KMS-11 (cell line): ENCODE results near the gene KDM2B.

ENCODE experiments used
- H2AFZ ChIP-seq: fragments of 200-600 bp; sonication (generic); 2 replicates; pipeline ENCODE4 v1.6.1; 2016; ENCODE audit warnings: antibody characterized with exemption, mixed run types, low read depth
- H3K27ac ChIP-seq: fragments of 200-600 bp; sonication (generic); 2 replicates; pipeline ENCODE4 v1.6.1; 2016; ENCODE audit warnings: mild to moderate bottlenecking, mixed run types
- H3K27me3 ChIP-seq: fragments of 200-600 bp; sonication (generic); 2 replicates; pipeline ENCODE4 v1.6.1; 2017; ENCODE audit warnings: mild to moderate bottlenecking, low read depth, mixed run types, moderate library complexity; ENCODE audit not compliant: insufficient read depth
- H3K36me3 ChIP-seq: fragments of 200-600 bp; sonication (generic); 2 replicates; pipeline ENCODE4 v1.6.1; 2017; ENCODE audit warnings: mild to moderate bottlenecking, mixed run types; ENCODE audit not compliant: insufficient read depth
- H3K4me1 ChIP-seq: fragments of 200-600 bp; sonication (generic); 2 replicates; pipeline ENCODE4 v1.6.1; 2016; ENCODE audit warnings: mild to moderate bottlenecking, low read depth, mixed run types; ENCODE audit not compliant: poor library complexity, severe bottlenecking
- H3K4me2 ChIP-seq: fragments of 200-600 bp; sonication (generic); 2 replicates; pipeline ENCODE4 v1.7.0; 2016; ENCODE audit warnings: mild to moderate bottlenecking, mixed run types
- H3K4me3 ChIP-seq: fragments of 200-600 bp; sonication (generic); IDR thresholded peaks from 2 replicates; pipeline ENCODE4 v1.6.1; 2017; ENCODE audit warnings: low read depth, low read length, mixed read lengths; ENCODE audit not compliant: insufficient read depth
- H3K79me2 ChIP-seq: fragments of 200-600 bp; sonication (generic); 2 replicates; pipeline ENCODE4 v1.6.1; 2016; ENCODE audit warnings: low read depth, mixed run types; ENCODE audit not compliant: insufficient read depth
- H3K9ac ChIP-seq: fragments of 200-600 bp; sonication (generic); 2 replicates; pipeline ENCODE4 v1.6.1; 2016; ENCODE audit warnings: mild to moderate bottlenecking, mixed run types
- H4K20me1 ChIP-seq: fragments of 200-600 bp; sonication (generic); 2 replicates; pipeline ENCODE4 v1.6.1; 2016; ENCODE audit warnings: mild to moderate bottlenecking, mixed run types; ENCODE audit not compliant: insufficient read depth
- TF ChIP-seq, protein P1 (sequence below): fragments of 200-600 bp; sonication (generic); conservative IDR thresholded peaks from 2 replicates; pipeline ENCODE4 v1.6.1; 2017; ENCODE audit warnings: low read depth, mild to moderate bottlenecking, antibody characterized with exemption, low read length, moderate library complexity, mixed read lengths

KDM2B gene

GRCh38 chr12:121603581-121603980 lies 22.8 kb upstream of the KDM2B start:
- TF ChIP-seq, protein P1, sequence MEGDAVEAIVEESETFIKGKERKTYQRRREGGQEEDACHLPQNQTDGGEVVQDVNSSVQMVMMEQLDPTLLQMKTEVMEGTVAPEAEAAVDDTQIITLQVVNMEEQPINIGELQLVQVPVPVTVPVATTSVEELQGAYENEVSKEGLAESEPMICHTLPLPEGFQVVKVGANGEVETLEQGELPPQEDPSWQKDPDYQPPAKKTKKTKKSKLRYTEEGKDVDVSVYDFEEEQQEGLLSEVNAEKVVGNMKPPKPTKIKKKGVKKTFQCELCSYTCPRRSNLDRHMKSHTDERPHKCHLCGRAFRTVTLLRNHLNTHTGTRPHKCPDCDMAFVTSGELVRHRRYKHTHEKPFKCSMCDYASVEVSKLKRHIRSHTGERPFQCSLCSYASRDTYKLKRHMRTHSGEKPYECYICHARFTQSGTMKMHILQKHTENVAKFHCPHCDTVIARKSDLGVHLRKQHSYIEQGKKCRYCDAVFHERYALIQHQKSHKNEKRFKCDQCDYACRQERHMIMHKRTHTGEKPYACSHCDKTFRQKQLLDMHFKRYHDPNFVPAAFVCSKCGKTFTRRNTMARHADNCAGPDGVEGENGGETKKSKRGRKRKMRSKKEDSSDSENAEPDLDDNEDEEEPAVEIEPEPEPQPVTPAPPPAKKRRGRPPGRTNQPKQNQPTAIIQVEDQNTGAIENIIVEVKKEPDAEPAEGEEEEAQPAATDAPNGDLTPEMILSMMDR, result no peak
- H2AFZ ChIP-seq, result no peak overlapping the region
- no peak overlapping the region for H3K9ac ChIP-seq
- H3K36me3 ChIP-seq, result no peaks in the 10 kb centered on the region
- no peaks in the 10 kb centered on the region for H4K20me1 ChIP-seq
- H3K4me1 ChIP-seq, result no peaks in the 10 kb centered on the region
- H3K27me3 ChIP-seq, result no peaks in the 10 kb centered on the region
- H3K4me3 ChIP-seq, result no peak overlapping the region
- no peak overlapping the region for H3K27ac ChIP-seq
- no peak overlapping the region for H3K4me2 ChIP-seq
- H3K79me2 ChIP-seq, result no peaks in the 10 kb centered on the region

GRCh38 chr12:121602766-121603165 lies 21.9 kb upstream of the KDM2B start:
- Histone ChIP-seq H3K27me3 (no peaks in the 10 kb centered on the region), H3K4me2 (no peak overlapping the region), H4K20me1 (no peaks in the 10 kb centered on the region), H3K9ac (no peak overlapping the region), H2AFZ (no peak overlapping the region), H3K79me2 (no peaks in the 10 kb centered on the region), H3K27ac (no peak overlapping the region), H3K4me1 (no peaks in the 10 kb centered on the region), H3K4me3 (no peak overlapping the region), H3K36me3 (no peaks in the 10 kb centered on the region)
- TF ChIP-seq, protein P1, result no peak

DNA sequence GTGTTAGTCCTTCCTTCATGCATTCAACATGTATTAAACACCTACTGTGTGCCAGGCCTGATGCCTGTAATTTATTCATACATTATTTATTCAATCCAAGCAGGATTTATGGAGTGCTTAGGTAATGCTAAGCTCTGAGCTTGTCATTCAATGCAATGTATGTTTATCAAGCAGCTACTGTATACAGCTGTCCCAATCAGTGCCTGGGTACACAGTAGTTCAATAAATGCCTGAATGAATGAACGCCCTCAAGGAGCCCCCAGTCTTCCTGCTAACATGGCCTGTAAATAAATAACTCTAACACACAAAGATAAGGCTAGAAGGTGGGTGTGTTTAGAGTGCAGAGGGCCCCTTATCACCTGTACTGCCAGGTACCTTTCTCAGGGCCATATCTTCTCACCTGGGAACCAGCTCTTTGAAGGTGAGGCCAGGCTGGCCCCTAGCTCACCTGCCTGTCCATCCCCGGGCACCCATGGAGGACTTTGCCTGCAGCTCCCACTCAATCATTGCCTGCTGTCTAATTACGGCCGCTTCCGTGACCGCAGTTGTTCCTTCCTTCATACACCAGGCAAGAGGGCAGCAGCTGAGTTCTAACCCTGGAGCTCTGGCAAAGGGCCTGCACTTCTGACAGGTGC lies 20.0 kb upstream of the KDM2B start:
- Histone ChIP-seq H2AFZ (no peak overlapping the region), H3K4me3 (no peak overlapping the region), H3K27ac (no peak overlapping the region), H3K79me2 (no peaks in the 10 kb centered on the region), H3K9ac (no peak overlapping the region), H3K27me3 (no peaks in the 10 kb centered on the region), H4K20me1 (no peaks in the 10 kb centered on the region), H3K36me3 (no peaks in the 10 kb centered on the region), H3K4me1 (no peaks in the 10 kb centered on the region), H3K4me2 (no peak overlapping the region)
- TF ChIP-seq, protein P1, result no peak

- no peaks in the 10 kb centered on the region for H3K79me2 ChIP-seq
- peaks cover 2% of the 10 kb centered on the region for H3K4me1 ChIP-seq
- H4K20me1 ChIP-seq, result no peaks in the 10 kb centered on the region
- no peak overlapping the region for H2AFZ ChIP-seq
- no peaks in the 10 kb centered on the region for H3K27me3 ChIP-seq
- H3K4me2 ChIP-seq, result no peak overlapping the region
- no peaks in the 10 kb centered on the region for H3K36me3 ChIP-seq
- TF ChIP-seq, protein P1, result no peak
- H3K27ac ChIP-seq, result no peak overlapping the region
- no peak overlapping the region for H3K9ac ChIP-seq
- no peak overlapping the region for H3K4me3 ChIP-seq
Measured at GRCh38 chr12:121596526-121596925, 15.7 kb upstream of the KDM2B start.
